K562 (cell line): ENCODE results near the gene ZNF780B.

Source experiments
- AFF4 ChIP-seq: sonication (generic); formaldehyde crosslinking; IDR thresholded peaks from 2 replicates; pipeline ENCODE4 v1.8.0; 2023; ENCODE audit warnings: mild to moderate bottlenecking, missing genetic modification reagents
- E4F1 ChIP-seq: fragments of 250-450 bp; sonication (Bioruptor Pico); IDR thresholded peaks from 2 replicates; pipeline ENCODE4 v1.5.0; 2021; ENCODE audit warnings: mild to moderate bottlenecking, borderline replicate concordance
- EGR1 ChIP-seq: fragments of 450-650 bp; conservative IDR thresholded peaks from 2 replicates; pipeline ENCODE4 v1.6.1; 2017; ENCODE audit warnings: mild to moderate bottlenecking
- EZH2 ChIP-seq: IDR thresholded peaks from 2 replicates; pipeline ENCODE4 v1.6.1; 2012; ENCODE audit warnings: low read depth, mild to moderate bottlenecking, inconsistent platforms, low read length, borderline replicate concordance
- HDAC1 ChIP-seq, 2 experiments: fragments of 450-650 bp; IDR thresholded peaks; 2 replicates each; pipeline ENCODE4 v1.6.1; 2016 to 2017; ENCODE audit warnings: inconsistent platforms in 1 of 2, mild to moderate bottlenecking in 1 of 2, moderate library complexity in 1 of 2
- RBM25 ChIP-seq: fragments of 200-400 bp; formaldehyde crosslinking; IDR thresholded peaks from 2 replicates; pipeline ENCODE4 v1.6.1; 2018; ENCODE audit warnings: low read length, low read depth, moderate library complexity; ENCODE audit not compliant: severe bottlenecking
- ZC3H8 ChIP-seq: fragments of 450-650 bp; IDR thresholded peaks from 2 replicates; pipeline ENCODE4 v1.6.1; 2017
- ZNF274 ChIP-seq: IDR thresholded peaks from 2 replicates; pipeline ENCODE4 v1.6.1; 2011; ENCODE audit warnings: low read depth, mild to moderate bottlenecking, low read length, moderate library complexity, borderline replicate concordance
- ZNF766 ChIP-seq: fragments of 200-800 bp; sonication (Bioruptor generic); conservative IDR thresholded peaks from 2 replicates; pipeline ENCODE4 v1.6.1; 2016; ENCODE audit warnings: missing genetic modification characterization, missing compliant biosample characterization

DNA sequence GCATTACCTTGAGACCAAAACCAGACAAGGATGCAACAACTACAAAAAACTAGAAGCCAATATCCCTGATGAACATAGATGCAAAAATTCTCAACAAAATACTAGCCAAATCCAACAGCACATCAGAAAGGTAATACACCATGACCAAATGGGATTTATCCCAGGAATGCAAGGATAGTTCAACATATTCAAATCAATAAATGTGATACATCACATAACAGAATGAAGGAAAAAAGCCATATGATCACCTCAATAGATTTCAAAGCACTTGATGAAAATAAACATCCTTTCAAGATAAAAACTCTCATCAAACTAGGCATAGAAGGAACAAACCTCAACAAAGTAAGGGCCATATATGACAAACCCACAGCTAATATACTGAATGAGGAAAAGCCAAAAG lies 69.4 kb downstream of the ZNF780B start:
- TF ChIP-seq EZH2 (no peak), HDAC1 (IDR thresholded peaks at IDR 0.05) (no peak), E4F1 (CRISPR knock-in tag) (no peak), RBM25 (no peak), ZC3H8 (no peak), ZNF766 (CRISPR knock-in tag) (no peak), AFF4 (CRISPR knock-in tag) (no peak), EGR1 (no peak), ZNF274 (no peak)
